CD4-positive, alpha-beta T cell treated with Interleukin-6 for 4 hours (primary cell): ENCODE data around the gene ALOX12.
A peak's percentile ranks its signal among the peaks of the same experiment; 100 is the strongest.
"Not testable (repeated sequence)": the region's sequence is repeated elsewhere in the genome, so short reads cannot be mapped to it uniquely, and the experiment has no call there.

Experiments used
- DNase-seq: peaks from one replicate; pipeline ENCODE4 v3.0.0-alpha.2; 2020; ENCODE audit warnings: mixed read lengths

The ALOX12 gene, protein sequence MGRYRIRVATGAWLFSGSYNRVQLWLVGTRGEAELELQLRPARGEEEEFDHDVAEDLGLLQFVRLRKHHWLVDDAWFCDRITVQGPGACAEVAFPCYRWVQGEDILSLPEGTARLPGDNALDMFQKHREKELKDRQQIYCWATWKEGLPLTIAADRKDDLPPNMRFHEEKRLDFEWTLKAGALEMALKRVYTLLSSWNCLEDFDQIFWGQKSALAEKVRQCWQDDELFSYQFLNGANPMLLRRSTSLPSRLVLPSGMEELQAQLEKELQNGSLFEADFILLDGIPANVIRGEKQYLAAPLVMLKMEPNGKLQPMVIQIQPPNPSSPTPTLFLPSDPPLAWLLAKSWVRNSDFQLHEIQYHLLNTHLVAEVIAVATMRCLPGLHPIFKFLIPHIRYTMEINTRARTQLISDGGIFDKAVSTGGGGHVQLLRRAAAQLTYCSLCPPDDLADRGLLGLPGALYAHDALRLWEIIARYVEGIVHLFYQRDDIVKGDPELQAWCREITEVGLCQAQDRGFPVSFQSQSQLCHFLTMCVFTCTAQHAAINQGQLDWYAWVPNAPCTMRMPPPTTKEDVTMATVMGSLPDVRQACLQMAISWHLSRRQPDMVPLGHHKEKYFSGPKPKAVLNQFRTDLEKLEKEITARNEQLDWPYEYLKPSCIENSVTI

DNA sequence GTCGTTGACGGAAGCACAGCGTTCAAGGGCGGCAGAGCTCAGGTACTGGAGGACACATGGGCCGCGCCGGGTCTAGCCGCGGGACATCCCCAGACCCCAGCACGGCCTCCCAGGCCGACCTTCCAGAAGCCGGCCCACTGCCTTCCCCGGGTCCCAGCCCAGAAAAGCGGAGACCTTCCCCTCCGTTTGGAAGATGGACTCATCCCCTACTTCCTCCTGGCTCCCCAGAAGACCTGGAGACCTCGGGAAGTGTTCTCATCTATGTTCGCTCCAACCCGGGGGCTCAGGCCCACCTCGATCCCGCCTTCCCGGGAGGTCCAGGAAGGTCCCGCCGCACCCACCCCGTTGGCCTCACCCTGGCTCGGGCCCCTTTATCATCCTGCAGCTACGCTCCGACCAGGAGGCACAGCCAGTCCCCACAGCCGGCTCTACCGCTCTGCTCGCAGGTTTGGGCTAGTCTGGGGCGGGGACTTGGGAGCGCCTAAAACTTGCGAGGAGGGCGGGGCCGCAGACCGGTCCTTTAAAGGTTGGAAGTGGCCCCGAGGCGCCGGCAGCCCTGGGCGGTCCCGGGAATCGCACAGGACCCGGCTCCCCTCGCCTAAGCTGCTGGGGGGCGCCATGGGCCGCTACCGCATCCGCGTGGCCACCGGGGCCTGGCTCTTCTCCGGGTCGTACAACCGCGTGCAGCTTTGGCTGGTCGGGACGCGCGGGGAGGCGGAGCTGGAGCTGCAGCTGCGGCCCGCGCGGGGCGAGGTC lies at the start of gene ALOX12:
TSS of gene ALOX12 (plus strand) at position 550 of the 756 bp plus-strand sequence. CDS start at position 619, 69 bp downstream.
- no peak for DNase-seq

DNA sequence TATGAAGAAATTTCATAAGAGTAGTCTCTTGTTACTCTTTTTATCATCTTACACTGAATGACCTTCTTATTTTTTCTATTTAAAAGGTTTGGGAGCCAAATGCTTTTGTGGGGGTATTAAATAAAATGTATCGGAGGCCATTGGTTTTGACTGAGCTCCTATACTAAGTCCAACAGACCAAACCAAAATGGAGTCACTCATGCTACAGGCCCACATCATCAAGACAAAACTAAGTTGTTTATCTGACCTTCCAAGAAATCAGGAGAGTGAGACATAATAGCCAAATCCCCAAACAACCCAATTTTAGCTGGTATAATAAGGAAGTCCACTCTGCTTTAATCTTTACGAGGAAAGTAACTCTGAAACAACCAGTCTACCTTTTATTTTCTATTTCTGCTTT lies 48.1 kb upstream of the ALOX12 start:
- no peak for DNase-seq

DNA sequence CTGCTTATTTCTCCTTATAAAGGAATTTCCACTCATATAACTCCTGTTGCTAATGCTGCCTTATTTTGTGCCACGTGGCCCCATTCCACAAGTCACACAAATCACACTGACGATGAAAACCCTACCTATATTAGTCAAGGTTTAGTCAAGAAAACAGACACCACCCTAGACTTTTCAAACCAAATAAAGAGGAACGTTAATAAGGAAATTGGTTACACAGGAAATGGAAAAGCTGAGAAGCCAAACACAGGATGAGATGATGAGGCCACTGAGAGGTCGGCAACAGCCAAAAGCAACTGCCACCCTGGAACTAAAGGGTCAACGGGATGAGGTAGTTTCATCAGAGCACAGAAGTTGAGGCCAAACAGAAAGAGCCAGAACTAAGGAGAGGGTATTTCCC lies 47.3 kb upstream of the ALOX12 start:
- DNase-seq: no peak

DNA sequence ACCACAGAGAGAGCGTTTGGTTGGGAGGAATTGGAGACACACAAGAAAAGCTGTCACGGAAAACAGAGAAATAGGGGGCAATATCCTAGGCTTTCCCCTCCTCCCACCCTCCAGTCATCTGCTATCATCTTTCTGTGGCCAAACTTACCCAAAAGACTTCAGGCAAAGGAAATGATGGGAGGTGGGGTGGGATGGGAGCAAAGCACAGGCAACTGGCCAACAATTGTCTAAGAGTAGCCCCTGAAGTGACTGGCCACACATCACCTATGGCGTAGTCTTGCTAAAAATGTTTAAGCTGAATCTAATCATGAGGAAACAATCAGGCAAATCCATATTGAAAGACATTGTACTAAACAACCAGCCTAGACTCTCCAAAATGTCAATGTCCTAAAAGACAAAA lies 46.9 kb upstream of the ALOX12 start:
- DNase-seq: no peak

DNA sequence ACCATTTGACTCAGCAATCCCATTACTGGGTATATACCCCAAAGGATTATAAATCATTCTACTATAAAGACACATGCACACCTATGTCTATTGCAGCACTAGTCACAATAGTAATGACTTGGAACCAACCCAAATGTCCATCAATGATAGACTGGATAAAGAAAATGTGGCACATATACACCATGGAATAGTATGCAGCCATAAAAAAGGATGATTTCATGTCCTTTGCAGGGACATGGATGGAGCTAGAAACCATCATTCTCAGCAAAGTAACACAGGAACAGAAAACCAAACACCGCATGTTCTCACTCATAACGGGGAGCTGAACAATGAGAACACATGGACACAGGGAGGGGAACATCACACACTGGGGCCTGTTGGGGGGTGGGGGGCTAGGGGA lies 44.9 kb upstream of the ALOX12 start:
- not testable (repeated sequence) for DNase-seq

DNA sequence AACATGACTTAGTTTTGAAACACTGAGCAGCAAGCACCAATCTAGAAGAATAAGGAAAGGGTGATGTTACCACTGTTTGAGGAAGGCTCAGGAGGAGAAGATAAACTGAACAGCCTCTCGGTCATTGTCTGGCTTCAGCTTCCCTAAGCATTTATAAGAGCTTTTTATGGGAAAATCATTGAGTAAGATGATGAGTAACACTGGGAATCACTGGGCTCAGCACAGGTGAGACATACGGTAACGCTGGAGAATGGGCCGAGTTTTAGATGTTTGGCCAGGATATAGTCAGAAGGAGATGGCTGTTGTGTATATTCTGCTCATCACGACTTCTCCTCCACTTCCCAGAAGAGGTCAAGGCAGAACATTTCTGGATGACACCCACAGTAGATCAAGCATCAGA lies 42.2 kb upstream of the ALOX12 start:
- no peak for DNase-seq

DNA sequence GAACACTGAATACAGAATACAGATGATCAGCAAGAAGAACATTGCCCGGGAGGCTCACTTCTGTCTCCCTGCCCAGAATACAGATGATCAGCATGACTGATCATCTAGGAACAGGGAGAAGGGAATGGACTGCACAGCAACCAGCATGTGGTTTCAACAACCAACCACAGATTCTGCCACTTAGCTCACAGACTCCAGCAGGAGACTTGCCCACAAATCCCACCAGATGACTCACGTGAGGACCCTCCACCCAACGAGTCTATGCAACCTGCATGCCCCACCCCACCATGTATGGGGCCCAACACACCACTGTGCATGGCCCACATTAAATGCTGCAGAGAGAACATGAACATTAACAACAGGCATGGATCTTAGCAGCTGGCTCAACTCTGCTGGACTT lies 36.1 kb upstream of the ALOX12 start:
- DNase-seq: no peak

DNA sequence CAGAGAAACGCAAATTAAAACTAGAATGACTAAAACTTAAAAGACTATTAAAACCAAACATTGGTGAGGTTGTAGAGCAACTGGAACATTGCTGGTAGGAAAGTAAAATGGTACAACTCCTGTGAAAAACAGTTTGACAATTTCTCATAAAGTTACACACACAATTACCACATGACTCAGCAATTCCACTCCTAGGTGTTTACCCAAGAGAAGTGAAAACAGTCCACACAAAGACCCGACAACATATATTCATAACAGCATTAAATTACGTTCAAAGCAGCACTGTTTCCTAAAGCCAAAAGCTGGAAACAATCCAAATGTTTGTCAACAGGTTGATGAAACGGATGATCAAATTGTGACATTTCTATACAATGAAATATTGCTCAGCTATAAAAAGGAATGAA lies 26.5 kb upstream of the ALOX12 start:
- no peak for DNase-seq

DNA sequence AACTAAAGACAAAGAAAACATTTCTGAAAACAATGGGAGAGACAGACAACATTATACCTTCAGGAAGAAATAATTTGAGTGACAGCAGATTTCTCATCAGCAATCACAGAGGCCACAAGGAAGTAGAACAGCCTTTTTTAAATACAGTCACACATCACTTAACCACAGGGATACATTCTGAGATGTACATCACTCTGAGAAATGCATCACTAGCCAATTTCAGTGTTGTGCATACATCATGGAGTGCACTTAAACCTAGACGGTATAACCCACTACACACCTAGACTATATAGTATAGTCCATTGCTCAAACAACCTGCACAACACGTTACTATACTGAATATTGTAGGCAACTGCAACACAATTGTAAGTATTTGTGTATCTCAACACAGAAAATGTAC lies 24.9 kb upstream of the ALOX12 start:
- no peak for DNase-seq

DNA sequence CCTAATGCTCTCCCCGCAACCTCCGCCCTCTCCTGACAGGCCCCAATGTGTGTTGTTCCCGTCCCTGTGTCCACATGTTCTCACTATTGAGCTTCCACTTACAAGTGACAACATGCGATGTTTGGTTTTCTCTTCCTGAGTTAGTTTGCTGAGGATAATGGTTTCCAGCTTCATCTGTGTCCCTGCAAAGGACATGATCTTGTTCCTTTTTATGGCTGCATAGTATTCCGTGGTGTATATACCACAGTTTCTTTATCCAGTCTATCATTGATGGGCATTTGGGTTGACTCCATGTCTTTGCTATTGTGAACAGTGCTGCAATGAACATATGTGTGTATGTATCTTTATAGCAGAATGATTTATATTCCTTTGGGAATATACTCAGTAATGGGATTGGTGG lies 16.4 kb upstream of the ALOX12 start:
- not testable (repeated sequence) for DNase-seq

DNA sequence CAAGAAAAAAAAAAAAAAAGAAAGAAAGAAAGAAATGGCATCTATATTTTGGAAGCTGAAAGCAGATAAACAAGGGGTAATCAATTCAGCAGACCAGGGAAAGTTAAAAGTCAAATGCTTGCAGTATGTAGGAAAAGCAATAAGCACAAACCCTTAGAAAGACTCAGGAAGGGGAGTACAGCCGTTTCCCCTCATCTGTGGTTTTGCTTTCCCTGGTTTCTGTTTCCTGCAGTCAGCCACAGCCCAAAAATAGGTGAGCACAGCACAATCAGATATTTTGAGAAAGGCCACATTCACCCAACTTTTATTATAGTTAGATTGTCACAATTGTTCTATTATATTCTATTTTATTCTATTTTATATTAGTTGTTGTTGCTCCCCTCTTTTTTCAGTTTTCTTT lies 14.4 kb upstream of the ALOX12 start:
- DNase-seq: no peak

DNA sequence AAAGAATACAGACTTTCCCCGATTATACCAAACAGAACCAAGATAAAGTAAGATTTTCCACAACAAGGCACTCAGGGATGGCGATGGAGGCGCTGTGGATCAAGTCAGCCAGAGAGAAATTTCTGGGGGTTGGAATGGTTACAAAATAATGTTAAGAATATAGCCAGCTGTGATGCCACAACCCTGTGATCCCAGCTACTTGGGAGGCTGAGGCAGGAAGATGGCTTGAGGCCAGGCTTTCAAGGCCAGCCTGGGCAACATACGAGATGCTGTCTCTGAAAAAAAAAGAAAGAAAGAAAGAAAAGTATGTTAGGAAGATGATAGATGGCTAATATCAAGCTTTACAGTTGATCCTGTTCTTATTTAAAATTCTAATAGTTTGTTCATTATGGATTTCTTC lies 10.6 kb upstream of the ALOX12 start:
- DNase-seq: no peak

DNA sequence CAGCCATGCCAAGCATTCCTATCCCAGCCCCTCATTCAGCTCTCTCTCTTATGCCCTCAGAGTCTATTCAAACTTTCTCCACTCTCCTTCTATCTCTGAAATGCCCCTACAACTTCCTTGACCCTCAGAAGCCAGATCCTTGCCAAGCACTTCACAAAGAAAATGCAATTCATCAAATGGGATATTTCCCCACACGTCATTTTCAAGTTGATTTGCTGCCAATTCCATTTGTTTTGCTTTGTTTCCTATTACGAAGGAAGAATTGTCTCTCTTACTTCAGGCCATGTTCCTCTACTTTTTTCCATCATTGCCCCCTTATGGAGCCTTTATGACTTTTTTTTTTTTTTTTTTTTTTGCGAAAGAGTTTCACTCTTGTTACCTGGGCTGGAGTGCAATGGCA lies 9.2 kb upstream of the ALOX12 start:
- DNase-seq: no peak

DNA sequence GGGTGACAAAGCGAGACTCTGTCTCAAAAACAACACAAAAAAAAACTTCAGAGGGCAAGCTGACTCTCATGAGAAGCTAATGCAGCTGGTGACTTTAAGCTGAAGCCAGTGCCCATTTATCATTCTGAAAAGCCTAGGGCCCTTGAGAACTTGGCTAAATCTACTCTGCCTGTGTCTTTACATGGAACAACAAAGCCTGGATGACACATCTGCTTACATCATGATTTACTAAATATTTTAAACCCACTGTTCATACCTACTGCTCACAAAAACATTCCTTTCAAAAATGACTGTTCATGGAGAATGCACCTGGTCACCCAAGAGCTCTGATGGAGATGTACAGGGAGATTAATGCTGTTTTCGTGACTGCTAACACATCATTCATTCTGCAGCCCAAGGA lies 6.1 kb upstream of the ALOX12 start:
- DNase-seq: no peak

DNA sequence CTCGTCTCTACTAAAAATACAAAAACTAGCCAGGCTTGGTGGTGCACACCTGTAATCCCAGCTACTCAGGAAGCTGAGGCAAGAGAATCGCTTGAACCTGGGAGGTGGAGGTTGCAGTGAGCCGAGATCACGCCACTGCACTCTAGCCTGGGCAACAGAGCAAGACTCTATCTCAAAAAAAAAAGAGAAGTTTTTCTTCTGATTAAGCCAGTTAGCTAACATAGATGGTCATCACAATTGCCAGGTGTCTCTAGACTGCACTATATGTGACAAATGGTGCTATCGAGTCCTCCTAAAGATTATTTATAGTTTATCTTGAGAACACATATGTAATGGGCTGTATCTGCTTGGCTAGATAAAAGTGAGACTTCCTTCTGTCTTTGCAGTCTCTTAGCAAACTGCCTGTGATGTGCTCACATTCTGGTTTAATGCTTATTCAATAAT lies 2.2 kb upstream of the ALOX12 start:
- DNase-seq: not testable (repeated sequence)

DNA sequence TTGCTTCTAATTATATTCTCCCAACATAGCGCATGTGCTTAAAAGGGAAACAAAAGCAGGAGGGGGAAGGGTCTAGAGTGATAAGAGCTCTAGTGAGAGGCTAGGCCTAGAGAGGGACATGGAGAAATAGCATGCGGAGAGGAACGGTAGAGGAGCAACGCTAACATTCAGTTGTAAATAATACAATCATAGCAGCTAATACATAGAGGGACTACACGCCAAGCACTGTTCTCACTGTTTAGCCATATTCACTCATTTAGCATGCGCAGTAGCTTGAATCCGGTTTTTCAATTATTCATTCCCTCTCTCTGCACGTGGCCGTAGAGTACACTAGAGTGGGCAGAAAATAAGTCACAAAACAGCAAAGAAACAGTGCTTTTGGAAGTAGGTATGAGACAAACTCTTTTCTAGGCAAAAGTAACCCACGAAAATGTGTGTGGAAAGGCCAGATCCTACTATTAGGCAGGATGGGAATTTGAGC lies 1.7 kb upstream of the ALOX12 start:
- DNase-seq: no peak

DNA sequence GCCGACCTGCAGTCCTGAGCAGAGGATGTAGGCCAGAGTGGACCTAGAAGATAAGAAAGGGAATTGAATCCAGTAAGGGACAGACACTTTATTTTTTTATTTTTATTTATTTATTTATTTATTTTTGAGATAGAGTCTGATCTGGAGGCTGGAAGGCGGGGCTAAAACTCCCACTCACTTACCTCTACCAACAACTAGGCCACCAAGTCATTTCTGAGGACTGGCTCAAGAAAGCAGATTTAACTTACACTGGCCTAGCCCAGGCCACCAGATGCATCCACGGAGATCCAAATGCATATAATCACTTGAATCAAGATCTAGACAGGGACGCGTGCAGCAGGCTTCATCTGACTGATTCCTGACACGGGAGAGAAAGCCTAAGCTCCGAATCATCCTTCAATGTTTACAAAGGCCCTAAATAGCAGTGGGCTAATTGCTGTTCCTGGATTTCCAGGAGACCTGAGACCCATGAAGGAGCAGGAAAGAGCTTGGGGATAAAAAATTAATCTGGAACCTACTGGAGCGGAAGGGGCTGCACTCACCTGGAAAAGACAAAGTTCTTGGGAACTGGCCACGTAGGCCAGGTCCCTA lies 1.1 kb upstream of the ALOX12 start:
- no peak for DNase-seq

DNA sequence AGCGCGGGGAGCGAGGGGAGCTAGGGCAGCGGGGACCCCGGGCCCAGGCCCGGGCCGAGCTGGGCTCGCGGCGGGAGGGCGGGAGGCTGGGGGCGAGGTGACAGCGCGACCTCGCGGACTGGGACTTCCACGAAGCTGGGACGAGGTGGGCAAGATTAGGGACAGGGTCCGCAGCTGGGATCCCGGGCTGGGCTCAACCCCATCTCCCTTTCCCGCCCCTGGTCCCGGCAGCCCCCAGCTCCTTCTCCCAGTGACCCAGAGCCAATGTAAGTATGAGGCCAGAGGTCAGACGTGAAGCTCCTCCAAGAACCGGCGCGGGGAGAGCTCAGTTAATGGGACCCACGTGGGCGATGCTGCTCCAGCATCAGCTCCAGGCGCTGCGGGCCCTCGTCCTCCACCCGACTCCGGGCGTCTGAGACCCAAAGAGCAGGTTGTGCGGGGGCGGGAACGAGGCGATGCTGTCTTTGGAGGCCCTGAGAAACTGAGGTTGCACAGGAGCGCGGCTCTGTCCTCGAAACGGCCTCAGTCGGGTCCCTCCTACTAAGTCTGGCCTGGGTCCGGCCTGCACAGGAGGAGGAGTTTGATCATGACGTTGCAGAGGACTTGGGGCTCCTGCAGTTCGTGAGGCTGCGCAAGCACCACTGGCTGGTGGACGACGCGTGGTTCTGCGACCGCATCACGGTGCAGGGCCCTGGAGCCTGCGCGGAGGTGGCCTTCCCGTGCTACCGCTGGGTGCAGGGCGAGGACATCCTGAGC lies 585 bp downstream of the ALOX12 start:
- DNase-seq: no peak

DNA sequence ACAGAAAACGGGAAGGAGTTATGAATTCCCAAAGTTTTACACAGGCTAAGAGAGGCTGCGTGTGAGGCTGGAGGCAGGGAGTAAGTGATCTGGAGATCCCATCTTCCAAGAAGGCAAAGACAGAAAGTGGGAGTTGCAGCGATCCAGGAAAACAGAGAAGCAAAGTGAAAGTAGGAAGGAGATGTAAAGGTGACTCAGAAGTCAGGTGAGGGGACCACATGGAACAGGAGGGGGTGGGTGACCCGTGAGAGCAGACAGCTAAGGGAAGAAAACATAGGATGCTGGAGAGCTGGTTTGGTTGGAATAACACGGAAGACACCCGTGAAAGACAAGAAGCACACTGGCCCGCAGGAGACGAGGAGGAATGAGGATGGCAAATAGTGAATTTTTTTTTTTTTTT lies 1.3 kb downstream of the ALOX12 start:
- no peak for DNase-seq

DNA sequence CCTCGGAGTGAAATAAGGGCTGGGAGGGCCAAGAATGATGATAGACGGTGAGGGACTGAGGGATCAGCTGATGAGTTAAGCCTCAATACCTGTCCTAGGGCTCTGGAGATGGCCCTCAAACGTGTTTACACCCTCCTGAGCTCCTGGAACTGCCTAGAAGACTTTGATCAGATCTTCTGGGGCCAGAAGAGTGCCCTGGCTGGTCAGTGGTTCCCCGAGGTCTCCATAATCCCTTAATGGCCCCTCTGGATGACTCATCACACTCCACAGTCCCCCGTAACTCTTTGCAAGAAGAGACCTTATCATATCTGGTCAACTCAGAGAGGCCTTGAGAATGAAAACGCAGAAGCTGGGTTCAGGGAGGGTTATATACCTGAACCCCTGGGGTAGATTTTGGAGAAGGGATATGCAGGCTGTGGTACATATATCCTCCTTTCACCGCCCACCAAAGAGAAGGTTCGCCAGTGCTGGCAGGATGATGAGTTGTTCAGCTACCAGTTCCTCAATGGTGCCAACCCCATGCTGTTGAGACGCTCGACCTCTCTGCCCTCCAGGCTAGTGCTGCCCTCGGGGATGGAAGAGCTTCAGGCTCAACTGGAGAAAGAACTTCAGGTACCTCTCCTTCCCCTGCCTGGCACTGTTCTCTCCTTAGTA lies 3.1 kb downstream of the ALOX12 start:
- DNase-seq: no peak

DNA sequence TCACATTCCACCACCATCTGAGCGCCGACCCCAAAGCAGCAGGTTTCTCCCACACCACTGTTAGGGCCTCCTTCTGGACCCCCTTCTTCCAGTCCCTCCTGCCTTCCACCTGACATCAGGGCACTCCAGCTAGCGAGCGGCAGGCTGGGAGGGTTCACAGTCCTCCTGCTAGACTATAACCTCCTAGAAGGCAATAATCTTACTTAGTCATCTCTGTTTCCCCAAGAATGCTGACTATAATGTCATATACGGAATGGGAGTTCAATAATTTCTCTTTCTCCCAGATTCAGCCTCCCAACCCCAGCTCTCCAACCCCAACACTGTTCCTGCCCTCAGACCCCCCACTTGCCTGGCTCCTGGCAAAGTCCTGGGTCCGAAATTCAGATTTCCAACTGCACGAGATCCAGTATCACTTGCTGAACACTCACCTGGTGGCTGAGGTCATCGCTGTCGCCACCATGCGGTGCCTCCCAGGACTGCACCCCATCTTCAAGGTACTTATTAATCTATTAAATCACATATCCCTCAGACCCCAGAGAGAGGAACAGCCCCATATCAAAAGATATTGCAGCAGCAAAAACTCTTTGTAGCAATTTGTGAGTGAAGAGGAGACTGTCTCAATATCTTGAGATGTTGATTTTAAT lies 5.6 kb downstream of the ALOX12 start:
- peak; percentile 56 for DNase-seq
